HepG2 (cell line): ENCODE measurements around the gene GGA3. TPM values are rescaled to one million over a fixed set of nuclear protein-coding genes. Genes with fewer than 3 reads are reported as not detected.

Experiments used
- ADNP ChIP-seq: sonication (generic); formaldehyde crosslinking; IDR thresholded peaks from 2 replicates; pipeline ENCODE4 v1.4.0; 2020; ENCODE audit warnings: missing genetic modification reagents
- AHR ChIP-seq: IDR thresholded peaks from 2 replicates; pipeline ENCODE4 v1.6.1; 2018; ENCODE audit warnings: missing genetic modification reagents, missing compliant biosample characterization
- CAMTA2 ChIP-seq: sonication (generic); formaldehyde crosslinking; IDR thresholded peaks from 2 replicates; pipeline ENCODE4 v1.4.0; 2020; ENCODE audit warnings: mild to moderate bottlenecking, missing genetic modification reagents, borderline replicate concordance
- CREM ChIP-seq, 2 experiments: sonication (generic) in 1 of 2; formaldehyde crosslinking in 1 of 2; IDR thresholded peaks; 2 replicates each; pipeline versions ENCODE4 v1.4.0 to v1.6.1; 2016 to 2020; ENCODE audit warnings: antibody characterized with exemption in 1 of 2, mild to moderate bottlenecking in 1 of 2, missing genetic modification reagents in 1 of 2
- FIP1L1 ChIP-seq: fragments of 200-400 bp; formaldehyde crosslinking; IDR thresholded peaks from 2 replicates; pipeline ENCODE4 v1.6.1; 2018; ENCODE audit warnings: low read depth, mild to moderate bottlenecking, low read length, moderate library complexity, borderline replicate concordance; ENCODE audit not compliant: insufficient read depth
- HIVEP1 ChIP-seq: sonication (generic); formaldehyde crosslinking; IDR thresholded peaks from 2 replicates; pipeline ENCODE4 v1.4.0; 2020; ENCODE audit warnings: mild to moderate bottlenecking, missing genetic modification reagents
- KDM6A ChIP-seq: IDR thresholded peaks from 2 replicates; pipeline ENCODE4 v1.6.1; 2016; ENCODE audit warnings: low read depth
- LCORL ChIP-seq, 2 experiments: fragments of 450-650 bp in 1 of 2; sonication (generic) in 1 of 2; formaldehyde crosslinking in 1 of 2; IDR thresholded peaks; 2 replicates each; pipeline versions ENCODE4 v1.5.0 to v1.6.1; 2017 to 2020; ENCODE audit warnings: antibody characterized with exemption in 1 of 2, missing genetic modification reagents in 1 of 2
- NCOA5 ChIP-seq: sonication (generic); formaldehyde crosslinking; IDR thresholded peaks from 2 replicates; pipeline ENCODE4 v1.4.0; 2020; ENCODE audit warnings: missing genetic modification reagents
- PHF8 ChIP-seq: sonication (generic); formaldehyde crosslinking; IDR thresholded peaks from 2 replicates; pipeline ENCODE4 v1.5.0; 2020; ENCODE audit warnings: missing genetic modification reagents
- RARG ChIP-seq: sonication (generic); formaldehyde crosslinking; IDR thresholded peaks from 2 replicates; pipeline ENCODE4 v1.4.0; 2020; ENCODE audit warnings: low read depth, mild to moderate bottlenecking, missing genetic modification reagents
- REL ChIP-seq: sonication (generic); formaldehyde crosslinking; conservative IDR thresholded peaks from 2 replicates; pipeline ENCODE4 v1.8.0; 2022; ENCODE audit warnings: mild to moderate bottlenecking, missing genetic modification reagents, moderate library complexity
- RXRA ChIP-seq: sonication (generic); formaldehyde crosslinking; IDR thresholded peaks from 2 replicates; pipeline ENCODE4 v1.5.1; 2020; ENCODE audit warnings: missing genetic modification reagents
- TGIF2 ChIP-seq: IDR thresholded peaks from 2 replicates; pipeline ENCODE4 v1.6.1; 2016; ENCODE audit warnings: control low read depth, missing compliant biosample characterization
- ZKSCAN5 ChIP-seq: sonication (generic); formaldehyde crosslinking; IDR thresholded peaks from 2 replicates; pipeline ENCODE4 v1.5.1; 2020; ENCODE audit warnings: mild to moderate bottlenecking, missing genetic modification reagents
- ZNF101 ChIP-seq: sonication (generic); formaldehyde crosslinking; IDR thresholded peaks from 2 replicates; pipeline ENCODE4 v1.4.0; 2020; ENCODE audit warnings: mild to moderate bottlenecking, low read depth, missing genetic modification reagents, borderline replicate concordance
- ZNF138 ChIP-seq: sonication (generic); formaldehyde crosslinking; IDR thresholded peaks from 2 replicates; pipeline ENCODE4 v1.5.0; 2020; ENCODE audit warnings: mild to moderate bottlenecking, low read depth, missing genetic modification reagents
- ZNF335 ChIP-seq: sonication (generic); formaldehyde crosslinking; IDR thresholded peaks from 2 replicates; pipeline ENCODE4 v1.4.0; 2020; ENCODE audit warnings: missing genetic modification reagents
- ZNF34 ChIP-seq: sonication (generic); formaldehyde crosslinking; IDR thresholded peaks from 2 replicates; pipeline ENCODE4 v1.4.0; 2020; ENCODE audit warnings: mild to moderate bottlenecking, missing genetic modification reagents, borderline replicate concordance
- ZNF773 ChIP-seq: sonication (generic); formaldehyde crosslinking; IDR thresholded peaks from 2 replicates; pipeline ENCODE4 v1.4.0; 2020; ENCODE audit warnings: missing genetic modification reagents, borderline replicate concordance
- polyA plus RNA-seq, 8 experiments: library from polyadenylated mRNA; depleted of rRNA in 3 of 8; stranded (reverse) in 7 of 8; unstranded in 1 of 8; fragments of >200 nt; fragmentation: Illumina TruSeq in 4 of 8; extraction: Trizol in 4 of 8; gene quantifications; 2 replicates each; pipeline versions ENCODE4 v1.2.1 to v1.2.3, GENCODE V29; 2011 to 2016; ENCODE audit warnings: low read depth in 4 of 8, missing spikeins in 1 of 8, mixed read lengths in 1 of 8; ENCODE audit not compliant: insufficient read depth in 1 of 8
- total RNA-seq, 5 experiments: library from RNA; depleted of rRNA; stranded (reverse); fragments of >200 nt; fragmentation: Illumina TruSeq; extraction: Trizol; gene quantifications; 2 replicates each; pipeline ENCODE4 v1.2.3, GENCODE V29; 2016; ENCODE audit warnings: low read depth in 1 of 5
- TF ChIP-seq, protein P1 (sequence below): sonication (generic); formaldehyde crosslinking; IDR thresholded peaks from 2 replicates; pipeline ENCODE4 v1.8.1; 2022; ENCODE audit warnings: mild to moderate bottlenecking, missing genetic modification reagents
- TF ChIP-seq, protein P2 (sequence below): sonication (generic); formaldehyde crosslinking; IDR thresholded peaks from 2 replicates; pipeline ENCODE4 v1.4.0; 2020; ENCODE audit warnings: missing genetic modification reagents; ENCODE audit errors: not compliant biosample characterization
- TF ChIP-seq, protein P3 (sequence below): sonication (generic); formaldehyde crosslinking; IDR thresholded peaks from 2 replicates; pipeline ENCODE4 v1.4.0; 2020; ENCODE audit warnings: mild to moderate bottlenecking, missing genetic modification reagents
- TF ChIP-seq, protein P4 (sequence below): IDR thresholded peaks from 2 replicates; pipeline ENCODE4 v1.6.1; 2016; ENCODE audit warnings: low read depth

Gene GGA3
- total and polyA plus RNA-seq, 2 of the 13 experiments (the other 11 are each of a cell fraction or from before 2014, with no cell fraction given), result 28.4 to 43.7 TPM

DNA sequence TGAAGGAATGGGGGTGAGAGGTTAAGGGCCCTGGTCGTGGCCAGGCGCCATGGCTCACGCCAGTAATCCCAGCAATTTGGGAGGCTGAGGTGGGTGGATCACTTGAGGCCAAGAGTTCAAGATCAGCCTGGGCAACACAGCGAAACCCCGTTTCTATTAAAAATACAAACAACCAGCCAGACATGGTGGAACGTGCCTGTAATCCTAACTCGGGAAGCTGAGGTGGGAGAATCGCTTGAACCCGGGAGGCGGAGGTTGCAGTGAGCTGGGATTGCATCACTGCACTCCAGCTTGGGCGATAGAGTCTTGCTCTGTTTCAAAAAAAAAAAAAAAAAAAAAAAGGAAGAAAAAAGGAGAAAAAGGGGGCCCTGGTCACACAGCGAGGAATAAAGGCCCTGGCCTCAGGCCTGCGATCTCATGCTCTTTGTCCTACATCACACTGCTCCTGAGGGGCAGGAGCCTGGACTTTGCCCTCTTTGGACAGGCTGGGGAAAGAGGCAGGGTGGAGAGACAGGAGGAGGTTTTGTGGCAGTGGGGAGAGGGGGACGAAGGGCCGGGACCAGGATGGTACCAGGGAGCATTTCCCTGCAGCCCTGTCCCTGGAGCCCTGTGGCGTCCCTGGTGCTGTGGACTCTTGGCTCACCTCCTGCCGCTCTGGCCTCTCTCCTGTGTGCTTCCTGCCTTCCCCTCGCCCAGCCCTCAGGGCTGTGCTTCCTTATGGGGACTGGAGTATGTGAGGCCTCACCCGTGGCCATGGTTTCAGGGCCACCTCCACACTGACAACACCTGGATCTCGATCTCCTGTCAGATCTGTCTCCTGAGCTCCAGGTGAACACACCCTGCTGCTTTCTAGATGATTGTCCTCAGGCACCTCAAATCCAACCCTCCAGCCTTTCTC, 47.6 kb upstream of the GGA3 start (continued):
- TF ChIP-seq ZNF101 (CRISPR knock-in tag), result no peak
- TF ChIP-seq ZNF773 (CRISPR knock-in tag), result 0 out of 2 replicates have a peak, but pooled peaks have one; percentile 48
- TF ChIP-seq ZKSCAN5, result peak; percentile 94
- 0 out of 2 replicates have a peak, but pooled peaks have one; percentile 43 for TF ChIP-seq ADNP (CRISPR knock-in tag)
- peak; percentile 80; the same call in 1 of the 2 replicates for TF ChIP-seq LCORL (IDR thresholded peaks at IDR 0.05)
- peak; percentile 95 for TF ChIP-seq LCORL (CRISPR knock-in tag; IDR thresholded peaks at IDR 0.05)
- TF ChIP-seq, protein P1, sequence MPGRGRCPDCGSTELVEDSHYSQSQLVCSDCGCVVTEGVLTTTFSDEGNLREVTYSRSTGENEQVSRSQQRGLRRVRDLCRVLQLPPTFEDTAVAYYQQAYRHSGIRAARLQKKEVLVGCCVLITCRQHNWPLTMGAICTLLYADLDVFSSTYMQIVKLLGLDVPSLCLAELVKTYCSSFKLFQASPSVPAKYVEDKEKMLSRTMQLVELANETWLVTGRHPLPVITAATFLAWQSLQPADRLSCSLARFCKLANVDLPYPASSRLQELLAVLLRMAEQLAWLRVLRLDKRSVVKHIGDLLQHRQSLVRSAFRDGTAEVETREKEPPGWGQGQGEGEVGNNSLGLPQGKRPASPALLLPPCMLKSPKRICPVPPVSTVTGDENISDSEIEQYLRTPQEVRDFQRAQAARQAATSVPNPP, result no peak
- no peak for TF ChIP-seq NCOA5 (CRISPR knock-in tag)
- TF ChIP-seq AHR (CRISPR knock-in tag), result no peak
- TF ChIP-seq, protein P2, sequence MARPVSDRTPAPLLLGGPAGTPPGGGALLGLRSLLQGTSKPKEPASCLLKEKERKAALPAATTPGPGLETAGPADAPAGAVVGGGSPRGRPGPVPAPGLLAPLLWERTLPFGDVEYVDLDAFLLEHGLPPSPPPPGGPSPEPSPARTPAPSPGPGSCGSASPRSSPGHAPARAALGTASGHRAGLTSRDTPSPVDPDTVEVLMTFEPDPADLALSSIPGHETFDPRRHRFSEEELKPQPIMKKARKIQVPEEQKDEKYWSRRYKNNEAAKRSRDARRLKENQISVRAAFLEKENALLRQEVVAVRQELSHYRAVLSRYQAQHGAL (CRISPR knock-in tag), result no peak
- no peak; the same call in 1 of the 2 replicates for TF ChIP-seq REL (CRISPR knock-in tag)
- TF ChIP-seq ZNF335 (CRISPR knock-in tag), result peak; percentile 86
- TF ChIP-seq TGIF2 (CRISPR knock-in tag), result peak; percentile 15; the same call in 1 of the 2 replicates
- peak; percentile 69; the same call in 1 of the 2 replicates for TF ChIP-seq CREM (IDR thresholded peaks at IDR 0.05)
- no peak for TF ChIP-seq CREM (CRISPR knock-in tag; IDR thresholded peaks at IDR 0.05)
- TF ChIP-seq KDM6A (CRISPR knock-in tag), result peak; percentile 95
- TF ChIP-seq HIVEP1 (CRISPR knock-in tag), result no peak
- no peak for TF ChIP-seq ZNF138 (CRISPR knock-in tag)
- TF ChIP-seq FIP1L1, result peak; percentile 84; the same call in 1 of the 2 replicates
- TF ChIP-seq, protein P3, sequence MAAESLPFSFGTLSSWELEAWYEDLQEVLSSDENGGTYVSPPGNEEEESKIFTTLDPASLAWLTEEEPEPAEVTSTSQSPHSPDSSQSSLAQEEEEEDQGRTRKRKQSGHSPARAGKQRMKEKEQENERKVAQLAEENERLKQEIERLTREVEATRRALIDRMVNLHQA (CRISPR knock-in tag), result no peak
- no peak for TF ChIP-seq RARG (CRISPR knock-in tag)
- TF ChIP-seq, protein P4, sequence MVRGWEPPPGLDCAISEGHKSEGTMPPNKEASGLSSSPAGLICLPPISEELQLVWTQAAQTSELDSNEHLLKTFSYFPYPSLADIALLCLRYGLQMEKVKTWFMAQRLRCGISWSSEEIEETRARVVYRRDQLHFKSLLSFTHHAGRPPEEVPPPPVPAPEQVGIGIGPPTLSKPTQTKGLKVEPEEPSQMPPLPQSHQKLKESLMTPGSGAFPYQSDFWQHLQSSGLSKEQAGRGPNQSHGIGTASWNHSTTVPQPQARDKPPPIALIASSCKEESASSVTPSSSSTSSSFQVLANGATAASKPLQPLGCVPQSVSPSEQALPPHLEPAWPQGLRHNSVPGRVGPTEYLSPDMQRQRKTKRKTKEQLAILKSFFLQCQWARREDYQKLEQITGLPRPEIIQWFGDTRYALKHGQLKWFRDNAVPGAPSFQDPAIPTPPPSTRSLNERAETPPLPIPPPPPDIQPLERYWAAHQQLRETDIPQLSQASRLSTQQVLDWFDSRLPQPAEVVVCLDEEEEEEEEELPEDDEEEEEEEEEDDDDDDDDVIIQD (CRISPR knock-in tag), result peak; percentile 30; the same call in 1 of the 2 replicates
- no peak for TF ChIP-seq CAMTA2 (CRISPR knock-in tag)
- no peak for TF ChIP-seq ZNF34 (CRISPR knock-in tag)
- peak; percentile 80 for TF ChIP-seq PHF8 (CRISPR knock-in tag)
- TF ChIP-seq RXRA, result peak; percentile 96
